Measurements from ENCODE around the gene LILRB5.

LILRB5 gene

GRCh38 chr19:54211235-54211634 lies 45.8 kb downstream of the LILRB5 start:
- Histone ChIP-seq H3K9ac (ENCODE audit: low read length) (no peak overlapping the region), H3K9me2 (ENCODE audit: low read depth, low read length) (no peaks in the 10 kb centered on the region), H2AFZ (ENCODE audit: low read length) (no peak overlapping the region), H3K27ac (ENCODE audit: low read depth, low read length, poor library complexity, severe bottlenecking) (peak overlapping the region; percentile 41), H3K4me2 (ENCODE audit: low read length) (no peak overlapping the region), H3K9me3 (ENCODE audit: low read length) (no peaks in the 10 kb centered on the region), H3K79me2 (ENCODE audit: insufficient read depth, low read length) (no peaks in the 10 kb centered on the region), H3K27me3 (ENCODE audit: insufficient read depth, low read length) (no peaks in the 10 kb centered on the region), H3K36me3 (ENCODE audit: insufficient read depth, low read length) (peaks cover 78% of the 10 kb centered on the region), H4K20me1 (ENCODE audit: insufficient read depth, low read length) (no peaks in the 10 kb centered on the region), H3F3A (ENCODE audit: insufficient read depth, low read length) (no peaks in the 10 kb centered on the region), H3K4me3 (ENCODE audit: low read depth, low read length, poor library complexity, severe bottlenecking) (no peak overlapping the region), H3K4me1 (ENCODE audit: insufficient read depth, low read length, severe bottlenecking) (peaks cover 18% of the 10 kb centered on the region)
- TF ChIP-seq CTCF (IDR thresholded peaks at IDR 0.05; ENCODE audit: low read length) (no peak), EZH2 (IDR thresholded peaks at IDR 0.05; ENCODE audit: borderline replicate concordance, low read length) (no peak)

- no peaks in the 10 kb centered on the region for H3K9me2 ChIP-seq (ENCODE audit: low read depth, low read length)
- no peak overlapping the region for H3K9ac ChIP-seq (ENCODE audit: low read length)
- 0 out of 2 replicates have a peak, but pooled peaks cover under 1% of the 10 kb centered on the region for H3F3A ChIP-seq (ENCODE audit: insufficient read depth, low read length)
- H3K27ac ChIP-seq (ENCODE audit: low read depth, low read length, poor library complexity, severe bottlenecking) = peak overlapping the region; percentile 39
- no peak overlapping the region for H3K4me3 ChIP-seq (ENCODE audit: low read depth, low read length, poor library complexity, severe bottlenecking)
- H3K27me3 ChIP-seq (ENCODE audit: insufficient read depth, low read length) = no peaks in the 10 kb centered on the region
- TF ChIP-seq CTCF (IDR thresholded peaks at IDR 0.05; ENCODE audit: low read length) (no peak), EZH2 (IDR thresholded peaks at IDR 0.05; ENCODE audit: borderline replicate concordance, low read length) (no peak)
- no peaks in the 10 kb centered on the region for H4K20me1 ChIP-seq (ENCODE audit: insufficient read depth, low read length)
- H2AFZ ChIP-seq (ENCODE audit: low read length) = no peak overlapping the region
- H3K79me2 ChIP-seq (ENCODE audit: insufficient read depth, low read length) = peaks cover 7% of the 10 kb centered on the region
- no peak overlapping the region for H3K4me2 ChIP-seq (ENCODE audit: low read length)
- peaks cover 31% of the 10 kb centered on the region for H3K4me1 ChIP-seq (ENCODE audit: insufficient read depth, low read length, severe bottlenecking)
- peaks cover 81% of the 10 kb centered on the region for H3K36me3 ChIP-seq (ENCODE audit: insufficient read depth, low read length)
- H3K9me3 ChIP-seq (ENCODE audit: low read length) = no peaks in the 10 kb centered on the region
These were observed 47.1 kb downstream of the LILRB5 start for GRCh38 chr19:54209811-54210494.

GRCh38 chr19:54209058-54209810 lies 47.8 kb downstream of the LILRB5 start:
- H3K27me3 ChIP-seq (ENCODE audit: insufficient read depth, low read length) = no peaks in the 10 kb centered on the region
- H3K27ac ChIP-seq (ENCODE audit: low read depth, low read length, poor library complexity, severe bottlenecking) = peak overlapping the region; percentile 39
- H3K9me3 ChIP-seq (ENCODE audit: low read length) = no peaks in the 10 kb centered on the region
- TF ChIP-seq CTCF (IDR thresholded peaks at IDR 0.05; ENCODE audit: low read length) (no peak), EZH2 (IDR thresholded peaks at IDR 0.05; ENCODE audit: borderline replicate concordance, low read length) (no peak)
- H3K4me1 ChIP-seq (ENCODE audit: insufficient read depth, low read length, severe bottlenecking) = peaks cover 38% of the 10 kb centered on the region
- H3K4me3 ChIP-seq (ENCODE audit: low read depth, low read length, poor library complexity, severe bottlenecking) = no peak overlapping the region
- H3K4me2 ChIP-seq (ENCODE audit: low read length) = no peak overlapping the region; the same call in 1 of the 2 replicates
- H2AFZ ChIP-seq (ENCODE audit: low read length) = no peak overlapping the region
- H3F3A ChIP-seq (ENCODE audit: insufficient read depth, low read length) = 0 out of 2 replicates have a peak, but pooled peaks cover 6% of the 10 kb centered on the region
- H4K20me1 ChIP-seq (ENCODE audit: insufficient read depth, low read length) = no peaks in the 10 kb centered on the region
- H3K9ac ChIP-seq (ENCODE audit: low read length) = no peak overlapping the region
- H3K9me2 ChIP-seq (ENCODE audit: low read depth, low read length) = no peaks in the 10 kb centered on the region
- peaks cover 85% of the 10 kb centered on the region for H3K36me3 ChIP-seq (ENCODE audit: insufficient read depth, low read length)
- H3K79me2 ChIP-seq (ENCODE audit: insufficient read depth, low read length) = peaks cover 14% of the 10 kb centered on the region
